Measurements from ENCODE around the gene GON7.

GON7 gene

GRCh38 chr14:93186956-93187355 lies 19.9 kb downstream of the GON7 start:
- TF ChIP-seq CTCF (IDR thresholded peaks at IDR 0.05): no peak
- H3K36me3 Mint-ChIP-seq (ENCODE audit: low read depth): no peaks in the 10 kb centered on the region

GRCh38 chr14:93186466-93186865 lies 20.4 kb downstream of the GON7 start:
- Mint-ChIP-seq H3K27me3 (ENCODE audit: low read depth, poor library complexity) (no peaks in the 10 kb centered on the region), H3K36me3 (ENCODE audit: low read depth) (no peaks in the 10 kb centered on the region), H3K4me1 (peaks cover 21% of the 10 kb centered on the region), H3K27ac (no peak overlapping the region), H3K9me3 (no peaks in the 10 kb centered on the region), H3K4me3 (peak overlapping the region; percentile 98)
- no peak for DNase-seq
- no peak for TF ChIP-seq CTCF (IDR thresholded peaks at IDR 0.05)

More at GRCh38 chr14:93186956-93187355, 19.9 kb downstream of the GON7 start:
- no peak overlapping the region for H3K4me3 Mint-ChIP-seq
- no peaks in the 10 kb centered on the region for H3K9me3 Mint-ChIP-seq
- H3K27ac Mint-ChIP-seq: no peak overlapping the region
- no peaks in the 10 kb centered on the region for H3K27me3 Mint-ChIP-seq (ENCODE audit: low read depth, poor library complexity)
- DNase-seq: no peak
- peaks cover 21% of the 10 kb centered on the region for H3K4me1 Mint-ChIP-seq

- Mint-ChIP-seq H3K4me1 (peaks cover 21% of the 10 kb centered on the region), H3K9me3 (no peaks in the 10 kb centered on the region), H3K27ac (peak overlapping the region; percentile 99), H3K36me3 (ENCODE audit: low read depth) (no peaks in the 10 kb centered on the region), H3K4me3 (peak overlapping the region; percentile 98), H3K27me3 (ENCODE audit: low read depth, poor library complexity) (peaks cover under 1% of the 10 kb centered on the region)
- DNase-seq: no peak
- no peak for TF ChIP-seq CTCF (IDR thresholded peaks at IDR 0.05)
Observed at GRCh38 chr14:93185349-93185720, 21.5 kb downstream of the GON7 start.

- peak; percentile 88 for DNase-seq
- H3K9me3 Mint-ChIP-seq: no peaks in the 10 kb centered on the region
- peaks cover 6% of the 10 kb centered on the region for H3K27me3 Mint-ChIP-seq (ENCODE audit: low read depth, poor library complexity)
- peak; percentile 10 for TF ChIP-seq CTCF (IDR thresholded peaks at IDR 0.05)
- no peaks in the 10 kb centered on the region for H3K36me3 Mint-ChIP-seq (ENCODE audit: low read depth)
- peak within 1 kb of the TSS; percentile 99 for H3K27ac Mint-ChIP-seq
- peak within 1 kb of the TSS; percentile 98 for H3K4me3 Mint-ChIP-seq
- peaks cover 21% of the 10 kb centered on the region for H3K4me1 Mint-ChIP-seq
Observed at GRCh38 chr14:93184391-93185348, 22.2 kb downstream of the GON7 start, which contains the start of the genes LYSET and MOAP1. Gene LYSET (plus strand): TSS chr14:93185317. CDS start chr14:93185406, 89 bp downstream. Gene MOAP1 (minus strand): TSS chr14:93184897. CDS start chr14:93184242, 655 bp downstream.

- peaks cover 7% of the 10 kb centered on the region for H3K27me3 Mint-ChIP-seq (ENCODE audit: low read depth, poor library complexity)
- H3K9me3 Mint-ChIP-seq: no peaks in the 10 kb centered on the region
- no peaks in the 10 kb centered on the region for H3K36me3 Mint-ChIP-seq (ENCODE audit: low read depth)
- no peak for DNase-seq
- H3K4me3 Mint-ChIP-seq: peak overlapping the region; percentile 87
- TF ChIP-seq CTCF (IDR thresholded peaks at IDR 0.05): no peak
- no peak overlapping the region for H3K27ac Mint-ChIP-seq
- H3K4me1 Mint-ChIP-seq: peaks cover 21% of the 10 kb centered on the region
Observed at GRCh38 chr14:93183596-93184317, 23.1 kb downstream of the GON7 start.
